DND-41 (cell line): ENCODE measurements around the gene HGFAC.

Experiments
- EZH2 ChIP-seq: IDR thresholded peaks from 3 replicates; pipeline ENCODE4 v1.6.1; 2012; ENCODE audit warnings: borderline replicate concordance, low read depth, mild to moderate bottlenecking, moderate library complexity, low read length, inconsistent platforms; ENCODE audit not compliant: severe bottlenecking
- TF ChIP-seq, protein P1 (sequence below): IDR thresholded peaks from 2 replicates; pipeline ENCODE4 v1.5.1; 2012; ENCODE audit warnings: borderline replicate concordance, low read length, moderate library complexity, mild to moderate bottlenecking; ENCODE audit not compliant: poor library complexity, severe bottlenecking; ENCODE audit errors: extremely low read depth

DNA sequence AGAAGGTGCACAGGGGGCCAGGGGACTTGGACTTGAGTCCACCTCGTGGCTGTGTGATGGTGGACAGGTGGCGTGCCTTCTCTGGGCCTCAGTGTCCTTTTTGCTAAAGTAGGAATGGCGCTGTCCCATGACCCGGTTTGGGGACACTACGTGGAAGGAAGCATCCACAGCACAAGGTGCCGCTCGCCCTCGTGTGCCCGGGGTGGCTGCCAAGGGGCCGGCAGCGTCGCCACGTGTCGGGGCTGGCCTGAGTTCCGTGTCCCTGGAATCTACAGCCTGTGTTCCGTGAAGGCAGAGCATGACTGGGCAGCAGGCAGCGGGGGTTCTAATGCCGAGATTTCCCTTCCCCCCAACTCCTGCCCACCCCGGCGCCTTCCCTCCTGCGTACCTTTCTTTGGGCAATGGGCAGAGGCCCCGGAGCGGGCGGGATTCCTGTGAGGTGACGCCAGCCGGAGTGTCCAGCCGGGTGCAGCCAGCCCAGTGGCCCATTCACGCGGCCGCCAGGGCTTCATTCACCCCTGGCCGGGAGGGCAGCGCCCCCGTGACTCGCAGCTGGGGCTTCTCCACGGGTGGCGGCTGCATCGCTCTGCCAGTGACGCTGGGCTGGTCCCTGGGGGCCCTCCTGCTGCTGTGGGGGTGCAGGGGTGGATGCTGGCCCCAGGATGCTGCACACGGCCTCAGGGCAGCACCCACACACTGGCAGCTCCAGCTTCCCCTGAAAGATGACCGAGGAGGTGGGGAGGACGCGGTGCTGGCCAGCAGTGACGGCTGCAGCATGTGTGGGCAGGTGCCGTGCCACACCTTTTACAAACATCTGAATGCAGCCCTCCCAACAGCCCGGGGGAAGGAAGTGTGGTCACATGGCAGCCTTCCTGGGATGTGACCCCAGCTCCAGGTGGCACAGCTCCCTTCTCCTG is 42.5 kb downstream of the HGFAC start:
- TF ChIP-seq, protein P1, sequence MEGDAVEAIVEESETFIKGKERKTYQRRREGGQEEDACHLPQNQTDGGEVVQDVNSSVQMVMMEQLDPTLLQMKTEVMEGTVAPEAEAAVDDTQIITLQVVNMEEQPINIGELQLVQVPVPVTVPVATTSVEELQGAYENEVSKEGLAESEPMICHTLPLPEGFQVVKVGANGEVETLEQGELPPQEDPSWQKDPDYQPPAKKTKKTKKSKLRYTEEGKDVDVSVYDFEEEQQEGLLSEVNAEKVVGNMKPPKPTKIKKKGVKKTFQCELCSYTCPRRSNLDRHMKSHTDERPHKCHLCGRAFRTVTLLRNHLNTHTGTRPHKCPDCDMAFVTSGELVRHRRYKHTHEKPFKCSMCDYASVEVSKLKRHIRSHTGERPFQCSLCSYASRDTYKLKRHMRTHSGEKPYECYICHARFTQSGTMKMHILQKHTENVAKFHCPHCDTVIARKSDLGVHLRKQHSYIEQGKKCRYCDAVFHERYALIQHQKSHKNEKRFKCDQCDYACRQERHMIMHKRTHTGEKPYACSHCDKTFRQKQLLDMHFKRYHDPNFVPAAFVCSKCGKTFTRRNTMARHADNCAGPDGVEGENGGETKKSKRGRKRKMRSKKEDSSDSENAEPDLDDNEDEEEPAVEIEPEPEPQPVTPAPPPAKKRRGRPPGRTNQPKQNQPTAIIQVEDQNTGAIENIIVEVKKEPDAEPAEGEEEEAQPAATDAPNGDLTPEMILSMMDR = no peak
- no peak for TF ChIP-seq EZH2
